ENCODE data around the gene GPR55. TPM values are rescaled to one million over a fixed set of nuclear protein-coding genes. Genes with fewer than 3 reads are reported as not detected.

The GPR55 gene
- total RNA-seq, 6 experiments from 2014 or later = 0.06 to 0.12 (median 0.07) TPM; not detected in 3

DNA sequence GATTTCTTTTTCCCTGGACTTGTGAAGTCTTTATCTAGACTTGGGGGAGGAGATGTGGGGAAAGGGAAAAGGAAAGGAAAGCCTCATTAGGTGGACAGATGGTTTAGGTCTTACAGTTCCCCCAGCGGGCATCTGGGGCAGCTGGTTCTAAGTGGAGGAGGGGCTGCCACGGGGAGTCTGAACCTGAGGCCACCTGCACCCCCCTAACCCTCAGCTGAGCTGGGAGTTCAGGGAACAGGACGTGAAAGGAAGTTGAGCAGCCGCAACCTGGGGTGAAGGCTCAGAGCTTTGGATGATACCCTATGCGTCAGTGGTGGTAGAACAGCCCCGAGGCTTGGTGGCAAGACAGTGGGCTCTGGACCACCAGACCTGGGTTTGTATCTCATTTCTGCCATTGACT lies 33.5 kb downstream of the GPR55 start:
- H3K27ac ChIP-seq = no peak overlapping the region
- intact Hi-C loops (cut with DNase I) = no loop called here
- H3K9me3 ChIP-seq = no peaks in the 10 kb centered on the region
- no peaks in the 10 kb centered on the region for H3K4me1 ChIP-seq
- no peak overlapping the region for H3K4me3 ChIP-seq
- H3K27me3 ChIP-seq = no peaks in the 10 kb centered on the region
- ATAC-seq (no peak), DNase-seq (peak in 1 of 3 donors; percentile 8)
- TF ChIP-seq CTCF (IDR thresholded peaks at IDR 0.05) (no peak), POLR2A (IDR thresholded peaks at IDR 0.05) (no peak)
- 23% methylated on average over 2 of the region's 6 CpGs for WGBS (ENCODE audit: insufficient coverage, low coverage, low lambda C conversion rate, missing lambda C conversion rate)
- H3K36me3 ChIP-seq = no peaks in the 10 kb centered on the region

DNA sequence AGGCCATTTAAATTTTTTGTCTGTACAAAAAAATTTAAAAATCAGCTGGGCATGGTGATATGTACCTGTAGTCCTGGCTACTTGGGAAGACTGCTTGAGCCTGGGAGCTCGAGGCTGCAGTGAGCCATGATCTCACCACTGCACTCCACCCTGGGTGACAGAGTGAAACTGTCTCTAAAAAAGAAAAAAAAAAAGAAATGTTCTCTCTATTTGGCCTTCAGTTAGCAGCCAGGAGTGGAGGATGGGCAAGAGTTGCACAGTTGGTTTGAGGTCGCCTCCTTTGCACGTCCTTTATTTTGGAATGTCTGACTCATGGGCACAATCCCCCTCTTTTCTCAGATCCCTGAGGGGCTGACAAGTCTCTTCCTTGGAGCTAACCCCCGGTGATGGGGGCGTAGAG lies 34.0 kb downstream of the GPR55 start:
- TF ChIP-seq POLR2A (IDR thresholded peaks at IDR 0.05) (no peak), CTCF (IDR thresholded peaks at IDR 0.05) (no peak)
- ATAC-seq (no peak), DNase-seq (peak in 1 of 3 donors; percentile 16)
- Histone ChIP-seq H3K27ac (no peak overlapping the region), H3K27me3 (no peaks in the 10 kb centered on the region), H3K4me3 (no peak overlapping the region), H3K4me1 (no peaks in the 10 kb centered on the region), H3K36me3 (no peaks in the 10 kb centered on the region), H3K9me3 (no peaks in the 10 kb centered on the region)
- WGBS (ENCODE audit: insufficient coverage, low coverage, low lambda C conversion rate, missing lambda C conversion rate) = 15% methylated on average over 5 of the region's 5 CpGs
- intact Hi-C loops (cut with DNase I) = no loop called here

GRCh38 chr2:230890646-230891045 lies 34.4 kb downstream of the GPR55 start:
- no peak for ATAC-seq
- no peaks in the 10 kb centered on the region for H3K27me3 ChIP-seq
- no peak for DNase-seq
- TF ChIP-seq POLR2A (IDR thresholded peaks at IDR 0.05) (no peak), CTCF (IDR thresholded peaks at IDR 0.05) (no peak)
- no peaks in the 10 kb centered on the region for H3K36me3 ChIP-seq
- no peak overlapping the region for H3K27ac ChIP-seq
- no peaks in the 10 kb centered on the region for H3K9me3 ChIP-seq
- no peak overlapping the region for H3K4me3 ChIP-seq
- 68% methylated on average over 4 of the region's 4 CpGs for WGBS (ENCODE audit: insufficient coverage, low coverage, low lambda C conversion rate, missing lambda C conversion rate)
- no peaks in the 10 kb centered on the region for H3K4me1 ChIP-seq
- intact Hi-C loops (cut with DNase I) = no loop called here

DNA sequence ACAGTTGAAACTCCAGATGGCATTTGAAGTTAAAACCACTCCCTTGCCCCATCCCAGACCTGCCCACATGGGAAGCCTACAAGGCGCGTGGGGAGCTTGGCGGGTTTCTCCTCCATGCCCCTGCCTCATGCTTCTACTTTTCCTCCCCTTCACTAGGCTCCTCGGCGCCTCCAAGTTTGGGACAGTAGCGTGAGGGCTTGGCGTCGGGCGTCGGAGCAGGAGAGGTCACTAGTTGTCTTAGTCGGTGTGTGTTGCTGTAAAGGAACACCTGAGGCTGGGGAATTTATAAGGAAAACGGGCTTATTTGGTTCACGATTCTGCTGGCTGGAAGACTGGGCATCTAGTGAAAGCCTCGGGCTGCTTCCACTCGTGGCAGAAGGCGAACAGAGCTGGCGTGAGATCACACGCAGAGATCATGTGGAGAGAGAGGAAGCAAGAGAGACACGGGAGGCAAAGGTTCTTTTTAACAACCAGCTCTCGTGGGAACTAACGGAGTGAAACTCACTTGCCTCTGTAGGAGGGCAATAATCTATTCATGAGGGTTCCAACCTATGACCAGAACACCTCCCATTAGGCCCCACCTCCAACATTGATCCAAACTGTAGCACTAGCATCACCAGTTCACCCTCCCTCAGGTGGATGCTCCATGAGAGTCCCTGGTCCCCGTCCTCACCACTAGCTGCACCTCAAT lies 35.0 kb downstream of the GPR55 start:
- no peak overlapping the region for H3K4me3 ChIP-seq
- no peaks in the 10 kb centered on the region for H3K27me3 ChIP-seq
- ATAC-seq (no peak), DNase-seq (no peak)
- no peaks in the 10 kb centered on the region for H3K36me3 ChIP-seq
- TF ChIP-seq CTCF (IDR thresholded peaks at IDR 0.05) = no peak
- TF ChIP-seq POLR2A (IDR thresholded peaks at IDR 0.05) = no peak
- intact Hi-C loops (cut with DNase I) = no loop called here
- no peak overlapping the region for H3K27ac ChIP-seq
- no peaks in the 10 kb centered on the region for H3K9me3 ChIP-seq
- no peaks in the 10 kb centered on the region for H3K4me1 ChIP-seq
- WGBS (ENCODE audit: insufficient coverage, low coverage, low lambda C conversion rate, missing lambda C conversion rate) = 80% methylated on average over 21 of the region's 22 CpGs
